D721Med (cell line): ENCODE measurements around the gene RUNX1.

Source experiments
- DNase-seq: peaks from one replicate; pipeline ENCODE4 v3.0.0; 2011; ENCODE audit warnings: low spot score; ENCODE audit not compliant: insufficient read length
- FAIRE-seq: peaks from 2 replicates; lab custom pipeline; 2011; peaks lifted over from hg19 to GRCh38; lab: Jason Lieb, UNC
- TF ChIP-seq, protein P1 (sequence below): IDR thresholded peaks from 2 replicates; pipeline ENCODE4 v1.5.1; 2012; ENCODE audit warnings: mild to moderate bottlenecking, control low read depth; ENCODE audit not compliant: insufficient read depth; ENCODE audit errors: missing control alignments

The RUNX1 gene

DNA sequence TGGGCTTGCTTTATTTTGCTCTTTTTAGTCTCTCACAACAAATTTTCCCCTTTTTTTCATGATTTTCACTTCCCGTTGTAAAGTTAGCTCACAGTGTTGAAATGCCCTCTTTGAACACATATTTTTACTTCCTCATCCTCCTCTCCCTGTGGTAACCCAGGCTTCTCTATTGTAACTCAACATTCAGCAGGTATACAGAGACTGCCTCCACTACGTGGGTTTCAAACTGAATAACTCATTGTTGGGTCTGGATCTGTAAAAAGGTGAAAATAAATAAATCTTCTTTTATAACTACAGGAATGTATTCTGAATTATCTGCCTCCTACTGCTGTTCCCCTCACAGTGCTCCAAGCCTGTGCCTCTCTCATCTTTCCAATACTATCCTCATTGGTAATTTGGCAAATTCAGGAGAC is 166.4 kb downstream of the RUNX1 start:
- no peak for DNase-seq
- FAIRE-seq: no peak
- TF ChIP-seq, protein P1, sequence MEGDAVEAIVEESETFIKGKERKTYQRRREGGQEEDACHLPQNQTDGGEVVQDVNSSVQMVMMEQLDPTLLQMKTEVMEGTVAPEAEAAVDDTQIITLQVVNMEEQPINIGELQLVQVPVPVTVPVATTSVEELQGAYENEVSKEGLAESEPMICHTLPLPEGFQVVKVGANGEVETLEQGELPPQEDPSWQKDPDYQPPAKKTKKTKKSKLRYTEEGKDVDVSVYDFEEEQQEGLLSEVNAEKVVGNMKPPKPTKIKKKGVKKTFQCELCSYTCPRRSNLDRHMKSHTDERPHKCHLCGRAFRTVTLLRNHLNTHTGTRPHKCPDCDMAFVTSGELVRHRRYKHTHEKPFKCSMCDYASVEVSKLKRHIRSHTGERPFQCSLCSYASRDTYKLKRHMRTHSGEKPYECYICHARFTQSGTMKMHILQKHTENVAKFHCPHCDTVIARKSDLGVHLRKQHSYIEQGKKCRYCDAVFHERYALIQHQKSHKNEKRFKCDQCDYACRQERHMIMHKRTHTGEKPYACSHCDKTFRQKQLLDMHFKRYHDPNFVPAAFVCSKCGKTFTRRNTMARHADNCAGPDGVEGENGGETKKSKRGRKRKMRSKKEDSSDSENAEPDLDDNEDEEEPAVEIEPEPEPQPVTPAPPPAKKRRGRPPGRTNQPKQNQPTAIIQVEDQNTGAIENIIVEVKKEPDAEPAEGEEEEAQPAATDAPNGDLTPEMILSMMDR: no peak

GRCh38 chr21:34881839-34882371 is 167.2 kb downstream of the RUNX1 start:
- no peak for DNase-seq
- FAIRE-seq: no peak
- TF ChIP-seq, protein P1: no peak

DNA sequence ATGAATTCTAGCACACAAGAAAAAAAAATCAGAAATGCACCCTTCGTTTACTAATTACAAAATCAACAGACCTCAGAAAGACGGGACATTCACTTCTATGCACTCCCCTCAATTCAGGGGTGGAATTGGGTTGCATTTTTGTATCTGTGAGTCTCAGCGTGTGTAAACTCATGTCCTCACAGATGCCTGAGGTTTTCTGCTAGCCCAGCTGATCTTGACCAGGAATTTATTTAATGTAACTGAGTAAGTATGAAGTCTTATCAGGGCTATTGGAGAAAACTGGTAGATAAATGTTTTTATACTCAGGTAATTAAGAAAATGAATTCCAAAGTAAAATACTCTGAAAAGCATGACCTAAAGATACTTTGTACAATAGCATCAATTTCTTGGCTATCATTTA is 167.7 kb downstream of the RUNX1 start:
- FAIRE-seq: no peak
- TF ChIP-seq, protein P1: no peak
- no peak for DNase-seq

DNA sequence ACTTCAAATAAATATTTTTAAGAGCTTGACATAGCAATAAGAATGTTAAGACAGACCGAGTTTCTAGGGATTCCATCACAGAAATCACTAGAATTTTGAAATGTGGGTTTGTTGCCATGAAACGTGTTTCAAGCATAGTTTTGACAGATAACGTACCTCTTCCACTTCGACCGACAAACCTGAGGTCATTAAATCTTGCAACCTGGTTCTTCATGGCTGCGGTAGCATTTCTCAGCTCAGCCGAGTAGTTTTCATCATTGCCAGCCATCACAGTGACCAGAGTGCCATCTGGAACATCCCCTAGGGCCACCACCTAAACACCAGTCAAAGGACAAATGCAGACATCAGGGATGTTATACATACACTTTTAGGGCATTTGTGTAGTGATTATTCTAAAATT is 168.7 kb downstream of the RUNX1 start:
- TF ChIP-seq, protein P1: no peak
- no peak for DNase-seq
- FAIRE-seq: no peak

DNA sequence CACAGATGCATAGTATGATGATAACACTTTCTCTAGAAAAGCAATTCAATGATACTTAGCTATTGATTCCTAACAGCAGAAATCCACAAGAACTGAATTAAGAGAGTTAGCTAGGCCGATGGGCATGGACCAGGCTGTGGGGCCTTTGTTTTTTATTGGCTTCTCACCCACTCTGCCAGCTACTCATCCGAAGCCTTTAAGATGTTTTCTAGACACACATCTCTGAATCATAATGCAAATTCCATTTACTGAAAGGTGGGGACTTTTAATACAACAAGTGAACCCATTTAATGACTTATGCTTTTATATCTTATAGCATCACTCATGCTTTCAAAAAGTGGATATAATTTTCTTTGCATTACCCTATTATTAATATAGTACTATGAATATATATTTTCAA is 170.2 kb downstream of the RUNX1 start:
- FAIRE-seq (no peak), DNase-seq (no peak)
- TF ChIP-seq, protein P1: no peak

- DNase-seq (no peak), FAIRE-seq (no peak)
- TF ChIP-seq, protein P1: no peak
Observed at GRCh38 chr21:34878501-34878900, 170.6 kb downstream of the RUNX1 start.

- no peak for FAIRE-seq
- DNase-seq: no peak
- TF ChIP-seq, protein P1: no peak
Observed at GRCh38 chr21:34877485-34878128, 171.5 kb downstream of the RUNX1 start.
